GM12878 (cell line): Measurements from ENCODE around the gene MOCS1. TPM values are rescaled to one million over a fixed set of nuclear protein-coding genes. Genes with fewer than 3 reads are reported as not detected.

Source experiments
- ATAC-seq: fragments of 200-7000 bp; cut with Tn5 transposase; 3 replicates; pipeline ENCODE4 v1.9.1; 2020; ENCODE audit warnings: mild to moderate bottlenecking, moderate library complexity
- BruUV-seq: library from RNA; stranded (reverse); fragments of 400-500 nt; replicated peaks from 2 replicates; lab custom pipeline; 2021; lab: Mats Ljungman, UMichigan
- CTCF ChIA-PET: fragments of 300-600 bp; sonication (Branson Sonifier 250); formaldehyde crosslinking; extraction: SDS; loops from one replicate; lab custom pipeline; 2021; ENCODE audit warnings: inconsistent platforms; lab: Yijun Ruan, JAX
- POLR2A ChIA-PET: fragments of 350-600 bp; formaldehyde crosslinking; extraction: SDS; loops from one replicate; lab custom pipeline; 2021; ENCODE audit warnings: inconsistent platforms; lab: Charles Lee
- RAD21 ChIA-PET: fragments of 300-600 bp; sonication (Branson Sonifier 250); formaldehyde crosslinking; loops from one replicate; lab custom pipeline; 2023; ENCODE audit warnings: antibody characterized with exemption; ENCODE audit not compliant: unreplicated experiment; lab: Charles Lee
- SMC1A ChIA-PET: fragments of 300-600 bp; sonication (Branson Sonifier 250); formaldehyde crosslinking; loops from one replicate; lab custom pipeline; 2023; ENCODE audit not compliant: unreplicated experiment, uncharacterized antibody; lab: Charles Lee
- DNase-seq: peaks from one replicate; pipeline ENCODE4 v3.0.0-alpha.2; 2011; ENCODE audit warnings: low read depth, low spot score
- FAIRE-seq: peaks from 3 replicates; lab custom pipeline; 2011; peaks lifted over from hg19 to GRCh38; lab: Jason Lieb, UNC
- H2AFZ ChIP-seq: 2 replicates; pipeline ENCODE4 v1.6.0; 2011; ENCODE audit warnings: low read depth, low read length, control low read depth; ENCODE audit not compliant: control insufficient read depth
- H3K27ac ChIP-seq: 2 replicates; pipeline ENCODE4 v1.5.1; 2011; ENCODE audit warnings: control low read depth; ENCODE audit not compliant: control insufficient read depth, insufficient read depth
- H3K27me3 ChIP-seq, 2 experiments: replicated peaks in 1 of 2; 2 replicates each; pipeline versions ENCODE4 v1.6.0 to v1.6.1; 2011; ENCODE audit warnings: low read length in 1 of 2; ENCODE audit not compliant: control insufficient read depth in 2 of 2, insufficient read depth in 2 of 2
- H3K36me3 ChIP-seq, 2 experiments: 2 replicates each; pipeline ENCODE4 v1.5.1; 2011; ENCODE audit warnings: low read length in 1 of 2; ENCODE audit not compliant: control insufficient read depth in 2 of 2, insufficient read depth in 2 of 2
- H3K4me1 ChIP-seq: 2 replicates; pipeline ENCODE4 v1.6.1; 2011; ENCODE audit warnings: mild to moderate bottlenecking, low read length, moderate library complexity, mixed read lengths; ENCODE audit not compliant: control insufficient read depth, insufficient read depth
- H3K4me2 ChIP-seq: 2 replicates; pipeline ENCODE4 v1.6.0; 2011; ENCODE audit warnings: control low read depth; ENCODE audit not compliant: control insufficient read depth, insufficient read depth
- H3K4me3 ChIP-seq: fragments of 200-600 bp; sonication (generic); 2 replicates; pipeline ENCODE4 v1.5.1; 2016
- H3K79me2 ChIP-seq: 2 replicates; pipeline ENCODE4 v1.6.0; 2011; ENCODE audit warnings: low read length; ENCODE audit not compliant: control insufficient read depth, insufficient read depth
- H3K9ac ChIP-seq: 2 replicates; pipeline ENCODE4 v1.8.0; 2011; ENCODE audit warnings: low read length, control low read depth, mixed read lengths; ENCODE audit not compliant: control insufficient read depth, insufficient read depth
- H3K9me3 ChIP-seq: replicated peaks from 3 replicates; pipeline ENCODE4 v1.5.1; 2011; ENCODE audit warnings: mild to moderate bottlenecking, low read length; ENCODE audit not compliant: control insufficient read depth, insufficient read depth
- H4K20me1 ChIP-seq: 2 replicates; pipeline ENCODE4 v1.6.0; 2011; ENCODE audit not compliant: control insufficient read depth, insufficient read depth
- BACH1 ChIP-seq: fragments of 450-650 bp; IDR thresholded peaks from 2 replicates; pipeline ENCODE4 v1.6.1; 2017; ENCODE audit warnings: mild to moderate bottlenecking, borderline replicate concordance
- NFYB ChIP-seq: IDR thresholded peaks from 2 replicates; pipeline ENCODE4 v1.6.1; 2011; ENCODE audit warnings: low read depth, mild to moderate bottlenecking, low read length, improper control_type of control experiment, moderate library complexity; ENCODE audit not compliant: insufficient read depth
- NKRF ChIP-seq: fragments of 450-650 bp; conservative IDR thresholded peaks from 2 replicates; pipeline ENCODE4 v1.6.1; 2017; ENCODE audit warnings: mild to moderate bottlenecking, moderate library complexity
- RELB ChIP-seq: fragments of 450-650 bp; IDR thresholded peaks from 2 replicates; pipeline ENCODE4 v1.6.1; 2017; ENCODE audit warnings: low read depth, mild to moderate bottlenecking, moderate library complexity
- SP1 ChIP-seq: IDR thresholded peaks from one replicate; pipeline ENCODE4 v1.6.1; 2011; ENCODE audit warnings: low read depth, low read length
- TCF3 ChIP-seq: IDR thresholded peaks from 2 replicates; pipeline ENCODE4 v1.6.1; 2012; ENCODE audit warnings: low read depth, mild to moderate bottlenecking, low read length, borderline replicate concordance; ENCODE audit not compliant: insufficient read depth
- YBX1 ChIP-seq: fragments of 450-650 bp; IDR thresholded peaks from 2 replicates; pipeline ENCODE4 v1.6.1; 2016; ENCODE audit warnings: antibody characterized with exemption
- ZBTB40 ChIP-seq: fragments of 450-650 bp; IDR thresholded peaks from 2 replicates; pipeline ENCODE4 v1.6.1; 2016; ENCODE audit warnings: mild to moderate bottlenecking, moderate library complexity, borderline replicate concordance
- in situ Hi-C: fragments of 300-500 bp; cut with MboI; formaldehyde crosslinking; loops from 9 replicates; pipeline ENCODE4 v1.14.3; 2018; ENCODE audit warnings: mixed read lengths
- intact Hi-C: fragments of 100-400 bp; cut with micrococcal nuclease; formaldehyde crosslinking; loops from one replicate; pipeline ENCODE4 v1.14.2; 2022; ENCODE audit not compliant: unreplicated experiment
- polyA plus RNA-seq, 11 experiments: library from polyadenylated mRNA; depleted of rRNA in 4 of 11; unstranded in 6 of 11; stranded (reverse) in 5 of 11; fragments of >200 nt; fragmentation: Nextera tagmentation in 4 of 11; fragmentation: Illumina TruSeq in 1 of 11; extraction: Ambion mirVana in 4 of 11; extraction: Trizol in 1 of 11; gene quantifications; 1 replicate in 1 of 11; 2 replicates in 10 of 11; pipeline versions ENCODE4 v1.2.1 to v1.2.3, GENCODE V29; 2011 to 2016; ENCODE audit warnings: inconsistent platforms in 2 of 11, missing spikeins in 2 of 11, low read depth in 1 of 11
- total RNA-seq, 4 experiments: library from RNA; depleted of rRNA in 3 of 4; stranded (reverse); fragments of >200 nt in 3 of 4; fragmentation: Illumina TruSeq in 1 of 4; extraction: Trizol in 1 of 4; gene quantifications; 2 replicates each; pipeline versions ENCODE4 v1.2.1 to v1.2.3, GENCODE V29; 2013 to 2021

The MOCS1 gene
- total and polyA plus RNA-seq, 10 of the 15 experiments (the other 5 are each of a cell fraction or from before 2014, with no cell fraction given) = 0.02 to 5.4 (median 0.16) TPM; not detected in 2

GRCh38 chr6:39876111-39876510, 58.2 kb downstream of the MOCS1 start:
- SMC1A ChIA-PET = no interaction called here
- in situ Hi-C loops = no loop called here

More at GRCh38 chr6:39876111-39876510, 58.2 kb downstream of the MOCS1 start:
- Histone ChIP-seq H3K79me2 (no peaks in the 10 kb centered on the region), H3K27me3 (no peaks in the 10 kb centered on the region; a peak in 1 of 4 replicates), H3K36me3 (no peaks in the 10 kb centered on the region), H2AFZ (no peak overlapping the region), H3K9ac (no peak overlapping the region), H3K4me1 (no peaks in the 10 kb centered on the region), H3K4me3 (no peak overlapping the region), H3K4me2 (no peak overlapping the region), H3K27ac (no peak overlapping the region), H3K9me3 (no peaks in the 10 kb centered on the region)
- RAD21 ChIA-PET = interaction anchor here (0.7 to 1.3 kb wide), 2 partner anchors 10 kb away, joined by 3 to 5 read pairs; no protein-coding TSS in a partner anchor
- POLR2A ChIA-PET = no interaction called here
- no peak for DNase-seq
- BruUV-seq = no TSS peak
- no peak for ATAC-seq
- no peak for FAIRE-seq
- intact Hi-C loops = no loop called here
- no peak for TF ChIP-seq ZBTB40
- no peak for TF ChIP-seq NFYB
- no peak for TF ChIP-seq BACH1
- TF ChIP-seq YBX1 = no peak
- no peak for TF ChIP-seq NKRF
- no peak for TF ChIP-seq TCF3
- TF ChIP-seq SP1 = no peak
- TF ChIP-seq RELB = no peak
- TF ChIP-seq, all 136 proteins: peak for 0
- H4K20me1 ChIP-seq = no peaks in the 10 kb centered on the region
- CTCF ChIA-PET = interaction anchor here (1.0 to 11.7 kb wide), 2 partner anchors 13 to 513 kb away, joined by 3 to 98 read pairs; no protein-coding TSS in a partner anchor
